Medulla oblongata (tissue), 1 donor: ENCODE results near the gene UBQLN2.
A peak's percentile ranks its signal among the peaks of the same experiment; 100 is the strongest.
"Not testable (repeated sequence)": the region's sequence is repeated elsewhere in the genome, so short reads cannot be mapped to it uniquely, and the experiment has no call there.

ENCODE experiments used
- DNase-seq: peaks from one replicate; pipeline ENCODE4 v3.0.0-alpha.2; 2015; ENCODE audit errors: extremely low spot score

Gene UBQLN2

DNA sequence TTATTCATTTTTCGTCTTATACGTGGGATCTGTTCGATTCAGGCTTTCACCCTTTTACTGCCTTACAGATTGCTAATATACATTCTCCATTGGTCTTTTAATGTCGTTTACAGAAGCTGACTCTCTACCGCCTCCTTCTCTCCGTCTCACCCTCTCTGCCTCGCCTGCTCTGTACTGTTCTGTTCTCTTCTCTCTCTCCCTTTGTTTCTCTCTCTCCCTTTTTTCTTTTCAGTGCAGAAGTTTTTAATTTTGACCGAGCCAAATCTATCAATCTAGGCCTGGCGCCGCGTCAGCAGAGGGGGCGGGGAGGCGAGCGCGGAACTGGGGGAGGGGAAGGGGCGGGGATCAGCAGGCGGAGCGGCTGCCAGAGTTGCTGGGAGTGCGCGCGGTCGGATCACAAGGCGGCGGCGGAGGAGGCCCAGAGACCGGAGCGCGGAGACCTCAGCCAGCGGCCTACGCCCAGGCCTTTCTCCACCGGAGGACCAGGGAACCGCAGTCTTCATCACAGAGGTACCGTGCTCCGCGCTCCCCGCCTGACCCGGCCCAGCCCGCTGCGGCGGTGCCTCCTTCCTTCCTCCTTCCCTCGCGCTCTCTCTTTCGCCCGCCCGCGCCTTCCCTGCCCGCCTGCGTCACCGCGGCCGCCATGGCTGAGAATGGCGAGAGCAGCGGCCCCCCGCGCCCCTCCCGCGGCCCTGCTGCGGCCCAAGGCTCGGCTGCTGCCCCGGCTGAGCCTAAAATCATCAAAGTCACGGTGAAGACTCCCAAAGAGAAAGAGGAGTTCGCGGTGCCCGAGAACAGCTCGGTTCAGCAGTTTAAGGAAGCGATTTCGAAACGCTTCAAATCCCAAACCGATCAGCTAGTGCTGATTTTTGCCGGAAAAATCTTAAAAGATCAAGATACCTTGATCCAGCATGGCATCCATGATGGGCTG lies at the start of gene UBQLN2:
UBQLN2 (plus strand) TSS at position 397 of the 931 bp plus-strand sequence; CDS start at position 644, 247 bp downstream.
- DNase-seq: peak; percentile 71

DNA sequence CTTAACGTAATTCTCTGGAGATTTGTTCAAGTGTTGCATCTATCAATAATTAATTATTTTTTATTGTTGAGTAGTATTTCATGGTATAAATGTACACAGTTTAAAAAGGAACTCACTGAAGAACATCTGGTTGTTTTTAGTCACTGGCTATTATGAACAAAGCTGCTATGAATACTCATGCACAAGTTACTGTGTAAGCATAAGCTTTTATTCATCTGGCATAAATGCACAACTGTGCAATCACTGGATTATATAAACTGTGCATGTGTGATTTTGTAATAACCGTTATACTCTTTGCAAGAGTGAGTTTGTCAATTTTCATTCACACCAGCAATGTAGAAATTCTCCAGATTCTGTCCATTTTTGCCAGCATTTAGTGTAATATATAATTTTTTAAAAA lies 43.8 kb upstream of the UBQLN2 start:
- no peak for DNase-seq

GRCh38 chrX:56529482-56530007 lies 33.9 kb upstream of the UBQLN2 start:
- DNase-seq: not testable (repeated sequence)

- no peak for DNase-seq
Measured at GRCh38 chrX:56530011-56530410, 33.4 kb upstream of the UBQLN2 start.

DNA sequence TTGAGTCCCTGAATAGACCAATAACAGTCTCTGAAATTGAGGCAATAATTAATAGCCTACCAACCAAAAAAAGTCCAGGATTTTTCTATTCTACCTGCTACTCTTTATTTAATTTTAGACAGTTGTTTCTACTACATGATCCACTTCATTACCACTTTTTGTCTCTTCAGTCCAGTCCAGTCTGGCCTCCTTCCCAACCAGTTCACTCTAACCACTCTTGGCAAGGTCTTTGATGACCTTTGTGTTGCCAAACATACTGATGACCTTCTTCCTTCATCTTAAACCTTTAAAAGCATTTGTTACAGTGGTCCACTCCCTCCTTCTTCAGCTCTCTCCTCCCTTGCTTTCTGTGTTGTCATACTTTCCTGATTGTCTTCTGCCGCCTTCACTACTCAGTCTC lies 12.8 kb upstream of the UBQLN2 start:
- no peak for DNase-seq

DNA sequence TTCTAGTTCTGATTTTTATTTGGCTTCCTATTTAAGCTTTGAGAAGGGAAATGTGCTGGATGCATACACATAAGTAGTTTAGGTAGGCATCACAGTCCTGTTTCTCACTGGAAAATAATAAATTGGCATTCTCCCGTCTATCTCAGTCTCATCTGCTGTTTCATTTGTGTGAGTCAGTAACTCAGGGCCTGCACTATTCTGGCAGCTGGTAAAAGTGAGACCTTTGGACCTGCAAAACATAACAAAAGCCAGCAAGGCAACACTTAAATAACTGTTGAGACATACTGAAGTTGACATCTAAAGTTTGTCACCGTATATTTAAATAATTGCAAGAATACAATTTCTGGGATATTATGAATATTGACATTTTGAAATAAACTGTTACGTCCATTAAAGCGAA lies 8.6 kb upstream of the UBQLN2 start:
- no peak for DNase-seq

DNA sequence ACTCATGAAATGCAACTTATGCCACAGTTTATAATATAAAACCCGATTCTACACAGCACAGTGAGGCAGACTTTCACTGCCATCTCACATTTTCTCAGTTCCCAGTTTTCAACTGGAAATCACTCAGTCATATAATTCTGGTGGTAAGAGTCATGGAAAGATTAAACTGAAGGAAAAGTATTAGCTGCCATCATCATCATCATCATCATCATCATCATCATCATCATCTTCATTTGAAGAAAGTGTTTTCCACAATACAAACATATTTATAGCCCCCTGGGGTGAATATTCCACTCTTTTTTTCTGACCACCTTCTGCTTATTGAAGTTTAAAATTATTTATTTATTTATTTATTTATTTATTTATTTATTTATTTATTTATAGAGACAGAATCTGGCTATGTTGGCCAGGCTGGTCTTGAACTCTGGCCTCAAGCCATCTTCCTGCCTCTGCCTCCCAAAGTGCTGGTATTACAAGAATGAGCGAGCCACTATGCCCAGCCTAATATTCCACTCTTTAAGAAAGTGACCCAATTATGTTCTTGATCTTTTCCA lies 6.0 kb upstream of the UBQLN2 start:
- no peak for DNase-seq

- DNase-seq: peak; percentile 24
Measured at GRCh38 chrX:56564164-56564885, 898 bp downstream of the UBQLN2 start.

GRCh38 chrX:56564921-56565840 lies 1.8 kb downstream of the UBQLN2 start:
- DNase-seq: peak; percentile 27

DNA sequence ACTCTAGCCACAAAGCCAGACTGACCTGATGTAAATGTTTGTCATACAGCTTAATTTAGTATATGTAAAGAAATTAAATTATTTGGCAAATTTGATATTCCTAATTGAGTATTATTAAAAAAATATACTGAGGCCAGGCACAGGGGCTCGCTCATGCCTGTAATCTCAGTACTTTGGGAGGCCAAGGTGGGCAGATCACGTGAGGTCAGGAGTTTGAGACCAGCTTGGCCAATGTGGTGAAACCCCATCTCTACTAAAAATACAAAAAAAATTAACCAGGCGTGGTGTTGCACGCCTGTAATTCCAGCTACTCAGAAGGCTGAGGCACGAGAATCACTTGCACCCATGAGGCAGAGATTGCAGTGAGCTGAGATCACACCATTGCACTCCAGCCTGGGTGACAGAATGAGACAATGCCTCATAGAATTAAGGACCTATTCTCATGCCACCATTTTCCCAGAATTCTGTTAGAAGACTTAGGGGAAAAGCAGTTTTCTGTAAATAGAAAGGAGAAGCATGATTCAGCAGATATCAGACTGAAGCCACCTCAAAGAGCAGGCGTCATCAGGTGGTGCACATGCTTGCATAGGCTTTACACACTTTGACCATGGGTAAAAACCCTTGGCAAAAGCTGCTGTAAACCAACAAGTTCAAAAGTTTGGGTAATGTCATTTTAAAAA lies 6.1 kb downstream of the UBQLN2 start:
- peak; percentile 37 for DNase-seq

DNA sequence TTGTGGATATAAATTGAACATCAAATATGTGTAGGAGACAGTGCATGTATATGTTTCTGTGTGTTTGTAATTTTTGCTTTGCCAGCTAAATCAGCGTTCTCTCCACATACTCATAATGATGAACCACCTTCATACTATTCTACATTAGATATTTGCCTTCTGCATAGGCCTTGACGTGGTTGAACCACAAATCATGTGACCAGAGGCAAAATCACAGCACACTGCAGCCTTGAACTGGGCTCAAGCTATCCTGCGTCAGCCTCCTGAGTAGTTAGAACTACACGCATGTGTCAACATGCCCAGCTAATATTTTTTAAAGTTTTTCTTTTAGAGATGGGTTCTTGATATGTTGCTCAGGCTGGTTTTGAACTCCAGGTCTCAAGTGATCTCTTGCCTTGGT lies 9.5 kb downstream of the UBQLN2 start:
- no peak for DNase-seq

GRCh38 chrX:56574861-56575260 lies 11.4 kb downstream of the UBQLN2 start:
- DNase-seq: no peak

- DNase-seq: no peak
Measured at GRCh38 chrX:56576721-56577120, 13.3 kb downstream of the UBQLN2 start.

GRCh38 chrX:56588397-56589188 lies 25.2 kb downstream of the UBQLN2 start:
- no peak for DNase-seq

DNA sequence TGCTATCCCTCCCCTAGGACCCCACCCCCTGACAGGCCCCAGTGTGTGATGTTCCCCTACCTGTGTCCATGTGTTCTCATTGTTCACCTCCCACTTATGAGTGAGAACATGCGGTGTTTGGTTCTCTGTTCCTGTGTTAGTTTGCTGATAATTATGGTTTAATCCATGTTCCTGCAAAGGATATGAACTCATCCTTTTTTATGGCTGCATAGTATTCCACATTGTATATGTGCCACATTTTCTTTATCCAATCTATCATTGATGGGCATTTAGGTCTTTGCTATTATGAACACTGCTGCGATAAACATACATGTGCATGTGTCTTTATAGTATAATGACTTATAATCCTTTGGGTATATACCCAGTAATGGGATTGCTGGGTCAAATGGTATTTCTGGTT lies 28.4 kb downstream of the UBQLN2 start:
- not testable (repeated sequence) for DNase-seq

- no peak for DNase-seq
Measured at GRCh38 chrX:56600141-56600540, 36.7 kb downstream of the UBQLN2 start.

DNA sequence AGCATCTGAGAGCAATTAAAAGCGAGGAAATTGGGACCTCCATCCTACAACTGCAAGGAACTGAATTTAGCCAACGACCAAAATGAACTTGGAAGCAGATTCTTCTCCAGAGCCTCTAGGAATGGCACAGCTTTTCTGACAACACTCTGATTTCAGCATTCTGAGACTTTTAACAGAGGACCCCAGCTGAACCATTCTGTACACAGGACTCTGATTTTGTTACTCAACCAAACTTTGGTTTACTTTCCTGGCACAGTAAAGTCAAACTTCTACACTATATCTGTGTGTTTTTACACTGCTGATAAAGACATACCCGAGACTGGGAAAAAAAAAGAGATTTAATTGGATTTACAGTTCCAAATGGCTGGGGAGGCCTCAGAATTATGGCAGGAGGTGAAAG lies 37.6 kb downstream of the UBQLN2 start:
- no peak for DNase-seq

DNA sequence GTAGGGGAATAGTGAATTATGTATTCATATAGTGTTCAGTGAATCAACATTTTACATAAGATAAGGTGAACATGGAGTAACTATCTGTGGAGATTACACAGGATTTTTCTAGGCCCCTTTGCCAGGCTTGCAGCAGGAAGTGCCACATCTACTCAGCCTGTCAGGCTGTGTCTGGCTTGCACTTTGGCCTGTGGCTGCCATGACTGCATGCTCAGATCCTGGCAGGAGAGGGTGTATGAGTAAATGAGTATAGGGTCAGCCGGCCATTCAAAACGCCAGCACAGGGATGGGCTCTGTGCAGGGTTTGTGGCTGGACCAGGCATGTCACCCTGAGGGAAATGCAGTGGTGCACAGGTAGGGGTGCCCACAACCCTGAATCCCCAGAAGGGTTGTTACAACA lies 51.9 kb downstream of the UBQLN2 start:
- no peak for DNase-seq
